Measurements from ENCODE around the gene TEX12. TPM values are rescaled to one million over a fixed set of nuclear protein-coding genes. Genes with fewer than 3 reads are reported as not detected.

The TEX12 gene, protein sequence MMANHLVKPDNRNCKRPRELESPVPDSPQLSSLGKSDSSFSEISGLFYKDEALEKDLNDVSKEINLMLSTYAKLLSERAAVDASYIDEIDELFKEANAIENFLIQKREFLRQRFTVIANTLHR
- total RNA-seq (2022; extraction: Qiagen RNA extraction) = not detected in 5 replicates

DNA sequence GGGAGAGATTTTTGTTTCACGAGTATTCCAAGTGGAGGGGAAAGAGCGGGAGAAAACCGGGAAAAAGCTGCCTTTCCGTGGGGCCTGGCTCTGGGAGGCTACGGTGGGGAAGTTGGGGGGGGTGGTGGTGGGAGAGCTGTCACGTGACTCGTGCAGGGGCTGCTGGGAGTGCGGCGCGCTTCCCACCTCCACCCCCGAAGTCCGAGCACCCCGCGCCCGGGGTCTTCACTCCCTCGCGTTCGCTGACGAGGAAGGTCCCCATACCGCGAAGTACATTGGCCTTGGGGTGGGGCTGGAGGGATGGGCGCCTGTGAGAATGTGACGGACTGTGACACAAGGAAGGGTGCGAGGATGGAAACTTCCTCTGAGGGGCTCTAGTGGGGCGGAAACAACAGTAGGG lies at the start of gene TEX12:
Gene TEX12, plus strand, starts transcription at position 228 of the 400 bp plus-strand sequence. CDS start 1,897 bp downstream, outside the sequence.

DNA sequence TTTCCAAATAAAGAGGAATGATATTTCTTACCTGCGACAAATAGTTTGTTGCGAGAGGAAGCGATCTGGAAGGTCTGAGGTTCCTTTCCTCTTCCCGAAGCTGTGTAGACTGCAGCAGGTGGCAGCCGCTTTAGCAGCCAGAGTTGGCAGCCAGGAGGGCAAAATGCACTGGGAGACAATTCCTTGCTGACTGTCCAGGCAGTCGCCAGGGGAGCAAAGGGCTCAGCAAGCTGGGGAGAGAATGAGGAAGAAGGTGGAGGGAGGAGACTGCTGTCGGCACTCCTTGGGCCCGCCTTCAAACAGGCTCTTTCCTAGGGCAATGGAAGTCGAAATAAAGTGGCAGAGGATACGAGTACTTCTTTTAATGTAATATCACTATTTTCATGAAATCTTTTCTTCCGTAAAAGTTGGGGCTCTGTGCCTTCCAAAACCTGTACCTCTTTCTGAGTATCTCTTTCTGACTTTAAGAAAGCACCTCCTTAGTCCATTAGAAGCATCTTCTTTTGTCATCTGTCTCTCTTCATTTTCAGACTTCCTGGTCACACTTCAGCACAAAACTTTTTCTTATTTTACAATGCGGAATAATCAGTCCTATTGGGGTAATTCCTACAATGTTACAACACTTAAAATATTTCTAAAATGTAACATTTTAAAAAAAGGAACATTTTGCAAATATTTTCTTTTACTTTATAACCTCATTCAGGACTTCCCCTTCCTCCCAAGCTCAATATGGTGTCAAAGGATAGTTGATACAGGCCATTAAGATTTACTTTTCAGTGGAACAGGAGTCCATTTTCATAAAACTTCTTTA lies 3.1 kb upstream of the TEX12 start, which contains the start of gene IL18:
Gene IL18, minus strand, starts transcription at position 220 of the 811 bp plus-strand sequence. CDS start 9,041 bp downstream, outside the sequence.

DNA sequence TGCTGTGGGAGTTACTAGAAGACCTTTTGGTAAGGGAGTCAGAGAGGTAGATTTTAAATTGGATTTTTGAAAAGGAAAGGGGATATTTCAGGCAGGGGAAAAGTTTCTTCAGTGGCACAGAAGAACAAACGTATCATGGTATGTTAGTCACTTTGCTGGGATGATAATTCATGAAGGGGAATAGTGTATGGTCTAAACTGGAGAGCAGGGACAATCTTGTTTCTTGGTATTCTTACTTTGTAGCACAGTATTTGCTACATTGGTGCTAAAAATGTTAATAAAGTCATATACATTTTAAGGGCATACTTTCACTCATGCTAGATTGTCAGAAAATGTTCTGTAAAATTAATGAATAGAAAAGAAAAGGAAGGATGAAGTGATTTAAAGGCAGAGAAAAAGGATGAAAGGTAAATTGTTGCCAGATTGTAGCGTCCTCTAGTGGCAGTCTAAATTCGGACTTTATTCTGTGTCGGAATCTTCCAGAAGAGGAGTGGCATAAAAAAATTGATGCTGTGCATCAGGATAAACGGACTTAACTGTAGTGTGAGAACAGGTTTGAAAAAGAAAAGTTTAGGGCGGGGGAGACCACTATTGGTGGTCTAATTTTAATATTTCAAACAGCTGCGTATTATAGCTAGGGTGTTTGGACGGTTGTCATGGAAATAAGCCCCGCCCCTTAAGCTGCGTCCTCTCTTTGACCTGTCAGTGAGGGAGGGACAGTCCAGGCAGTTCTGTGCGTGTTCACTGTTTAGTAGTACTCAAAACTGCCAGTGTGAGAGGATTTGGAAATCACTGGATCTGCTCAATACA lies 7.8 kb downstream of the TEX12 start, which contains the start of gene BCO2:
Gene BCO2, plus strand, starts transcription at position 724 of the 810 bp plus-strand sequence. CDS start 90 bp downstream, outside the sequence.

Other genes starting within 250 kb of the TEX12 start
- 0.18 to 0.28 TPM (median 0.21 TPM) in 3 of 5 replicates, not detected in the others for gene C11orf52, start 248.5 kb upstream of the TEX12 start, total RNA-seq (2022; extraction: Qiagen RNA extraction)
- 5.8 to 9.6 TPM (median 8.7 TPM) in 5 replicates for gene DIXDC1, start 230.0 kb upstream of the TEX12 start, total RNA-seq (2022; extraction: Qiagen RNA extraction)
- 25.3 to 29.9 TPM (median 28.9 TPM) in 5 replicates for gene DLAT, start 142.0 kb upstream of the TEX12 start, total RNA-seq (2022; extraction: Qiagen RNA extraction)
- 0.57 to 1.2 TPM (median 0.86 TPM) in 5 replicates for gene PIH1D2, start 93.4 kb upstream of the TEX12 start, total RNA-seq (2022; extraction: Qiagen RNA extraction)
- 10.7 to 16.1 TPM (median 13.8 TPM) in 5 replicates for gene NKAPD1, start 93.1 kb upstream of the TEX12 start, total RNA-seq (2022; extraction: Qiagen RNA extraction)
- 69.5 to 77.7 TPM (median 70.9 TPM) in 5 replicates for gene TIMM8B, start 80.6 kb upstream of the TEX12 start, total RNA-seq (2022; extraction: Qiagen RNA extraction)
- gene SDHD, start 80.5 kb upstream of the TEX12 start, total RNA-seq (2022; extraction: Qiagen RNA extraction) = 65.5 to 77.6 TPM (median 68.5 TPM) in 5 replicates
- 92.0 to 106 TPM (median 103 TPM) in 5 replicates for gene IL18, start 3.3 kb upstream of the TEX12 start, total RNA-seq (2022; extraction: Qiagen RNA extraction)
- 0.25 to 1.5 TPM (median 1.1 TPM) in 5 replicates for gene BCO2, start 8.1 kb downstream of the TEX12 start, total RNA-seq (2022; extraction: Qiagen RNA extraction)
- gene PTS, start 59.1 kb downstream of the TEX12 start, total RNA-seq (2022; extraction: Qiagen RNA extraction) = 26.7 to 36.9 TPM (median 31.5 TPM) in 5 replicates
- not detected in 5 replicates for gene PLET1, start 93.5 kb downstream of the TEX12 start, total RNA-seq (2022; extraction: Qiagen RNA extraction)